CD14-positive monocyte (primary cell): ENCODE data around the gene ALLC. TPM values are rescaled to one million over a fixed set of nuclear protein-coding genes. Genes with fewer than 3 reads are reported as not detected.

Source experiments
- DNase-seq, 3 donors: peaks; one replicate each; pipeline ENCODE4 v3.0.0-alpha.2; 2011 to 2022
- H2AFZ ChIP-seq: 2 replicates; pipeline ENCODE4 v1.6.0; 2012; ENCODE audit warnings: mild to moderate bottlenecking, low read depth, low read length, inconsistent platforms; ENCODE audit not compliant: insufficient read depth, poor library complexity, severe bottlenecking
- H3K27ac ChIP-seq, 2 donors: 1 replicate in 1 of 2; 2 replicates in 1 of 2; pipeline ENCODE4 v1.5.1; 2012 to 2013; ENCODE audit warnings: low read length in 2 of 2, control low read depth in 1 of 2, inconsistent platforms in 1 of 2, low read depth in 1 of 2, mild to moderate bottlenecking in 1 of 2
- H3K27me3 ChIP-seq, 2 donors: one replicate each; pipeline versions ENCODE4 v1.6.0 to v1.6.1; 2011 to 2013; ENCODE audit warnings: low read length in 2 of 2; ENCODE audit not compliant: control insufficient read depth in 2 of 2, insufficient read depth in 2 of 2
- H3K36me3 ChIP-seq, 2 donors: replicated peaks in 1 of 2; 1 replicate in 1 of 2; 2 replicates in 1 of 2; pipeline versions ENCODE4 v1.5.1 to v1.6.1; 2012 to 2013; ENCODE audit warnings: low read length in 2 of 2, control low read depth in 1 of 2, inconsistent platforms in 1 of 2, mild to moderate bottlenecking in 1 of 2; ENCODE audit not compliant: insufficient read depth in 2 of 2, control insufficient read depth in 1 of 2
- H3K4me1 ChIP-seq, 2 donors: 1 replicate in 1 of 2; 2 replicates in 1 of 2; pipeline versions ENCODE4 v1.5.1 to v1.6.1; 2012 to 2013; ENCODE audit warnings: low read length in 2 of 2, control low read depth in 1 of 2, inconsistent platforms in 1 of 2, mild to moderate bottlenecking in 1 of 2, moderate library complexity in 1 of 2; ENCODE audit not compliant: insufficient read depth in 2 of 2, control insufficient read depth in 1 of 2
- H3K4me2 ChIP-seq: replicated peaks from 2 replicates; pipeline ENCODE3; 2012; ENCODE audit warnings: low read length, moderate library complexity, mild to moderate bottlenecking; ENCODE audit not compliant: poor library complexity, severe bottlenecking; ENCODE audit errors: extremely low read depth
- H3K4me3 ChIP-seq, 3 experiments: fragments of 200-600 bp in 1 of 3; sonication (generic) in 1 of 3; replicated peaks in 1 of 3; 1 replicate in 2 of 3; 2 replicates in 1 of 3; pipeline ENCODE4 v1.5.1; 2011 to 2013; ENCODE audit warnings: low read length in 3 of 3, mild to moderate bottlenecking in 3 of 3, control low read depth in 2 of 3, low read depth in 2 of 3, inconsistent platforms in 1 of 3, moderate library complexity in 1 of 3
- H3K79me2 ChIP-seq: 2 replicates; pipeline ENCODE4 v1.6.0; 2012; ENCODE audit warnings: mild to moderate bottlenecking, control low read depth, inconsistent platforms, low read length, moderate library complexity; ENCODE audit not compliant: insufficient read depth
- H3K9ac ChIP-seq: 2 replicates; pipeline ENCODE4 v1.6.0; 2017; ENCODE audit warnings: low read length, mild to moderate bottlenecking; ENCODE audit not compliant: insufficient read depth, poor library complexity, severe bottlenecking
- H3K9me3 ChIP-seq, 2 donors: replicated peaks in 1 of 2; 1 replicate in 1 of 2; 2 replicates in 1 of 2; pipeline versions ENCODE4 v1.5.1 to v1.6.1; 2012 to 2013; ENCODE audit warnings: low read length in 2 of 2, control low read depth in 1 of 2; ENCODE audit not compliant: control insufficient read depth in 1 of 2, insufficient read depth in 1 of 2
- H4K20me1 ChIP-seq: 2 replicates; pipeline ENCODE4 v1.6.0; 2012; ENCODE audit warnings: mild to moderate bottlenecking, low read length, control low read depth, moderate library complexity; ENCODE audit not compliant: insufficient read depth
- H3K27ac Mint-ChIP-seq, 7 donors: one replicate each; pipeline ENCODE4 v1.8.0; 2020; ENCODE audit warnings: mild to moderate bottlenecking in 7 of 7, mixed read lengths in 7 of 7, moderate library complexity in 6 of 7, inconsistent platforms in 2 of 7
- H3K27me3 Mint-ChIP-seq, 3 donors: one replicate each; pipeline ENCODE4 v1.8.0; 2021 to 2022; ENCODE audit warnings: low read depth in 3 of 3, mild to moderate bottlenecking in 3 of 3, mixed read lengths in 3 of 3, moderate library complexity in 3 of 3, inconsistent platforms in 1 of 3
- H3K36me3 Mint-ChIP-seq, 2 donors: one replicate each; pipeline ENCODE4 v1.8.0; 2020; ENCODE audit warnings: mixed read lengths in 2 of 2, inconsistent platforms in 1 of 2, mild to moderate bottlenecking in 1 of 2
- H3K4me1 Mint-ChIP-seq: one replicate; pipeline ENCODE4 v1.8.0; 2020; ENCODE audit warnings: mild to moderate bottlenecking, mixed read lengths
- H3K4me3 Mint-ChIP-seq, 2 donors: one replicate each; pipeline ENCODE4 v1.8.0; 2020; ENCODE audit warnings: mild to moderate bottlenecking in 2 of 2, mixed read lengths in 2 of 2, moderate library complexity in 1 of 2
- H3K9me3 Mint-ChIP-seq, 7 donors: one replicate each; pipeline ENCODE4 v1.8.0; 2020 to 2022; ENCODE audit warnings: mixed read lengths in 7 of 7, mild to moderate bottlenecking in 6 of 7, moderate library complexity in 6 of 7, inconsistent platforms in 2 of 7
- CTCF ChIP-seq: fragments of 200-600 bp; IDR thresholded peaks from one replicate; pipeline ENCODE4 v1.8.0; 2022; ENCODE audit warnings: antibody characterized with exemption, mild to moderate bottlenecking
- WGBS: methylation state at CpG from one replicate; pipeline ENCODE4 v1.1.5; 2013; ENCODE audit warnings: missing lambda C conversion rate; ENCODE audit not compliant: insufficient coverage; 5-methylcytosine and 5-hydroxymethylcytosine counted together
- intact Hi-C, 2 donors: fragments of 100-400 bp; cut with micrococcal nuclease; formaldehyde crosslinking; loops; one replicate each; pipeline versions ENCODE4 v1.15.0 to v1.15.1; 2023
- polyA plus RNA-seq, 3 donors: library from polyadenylated mRNA; depleted of rRNA in 1 of 3; unstranded in 2 of 3; stranded (reverse) in 1 of 3; fragments of 300-500 nt in 2 of 3; fragments of >200 nt in 1 of 3; fragmentation: Illumina TruSeq in 2 of 3; gene quantifications; 1 replicate in 2 of 3; 2 replicates in 1 of 3; pipeline ENCODE4 v1.2.3, GENCODE V29; 2012 to 2021

ALLC gene
- polyA plus RNA-seq, 3 donors, result not detected

- H3K27ac Mint-ChIP-seq, result peak overlapping the region in 1 of 7 donors; percentile 39
- H3K4me1 Mint-ChIP-seq, result peaks cover 3% of the 10 kb centered on the region
- 95% methylated on average over 7 of the region's 8 CpGs for WGBS
- H3K4me3 Mint-ChIP-seq, result no peak overlapping the region
- Histone ChIP-seq H3K9ac (no peak overlapping the region), H3K9me3 (no peaks in the 10 kb centered on the region), H3K79me2 (no peaks in the 10 kb centered on the region), H3K4me3 (no peak overlapping the region), H3K27ac (no peak overlapping the region), H2AFZ (no peak overlapping the region), H3K4me1 (no peaks in the 10 kb centered on the region), H3K36me3 (no peaks in the 10 kb centered on the region), H3K4me2 (no peak overlapping the region), H4K20me1 (no peaks in the 10 kb centered on the region), H3K27me3 (no peaks in the 10 kb centered on the region)
- no peak for DNase-seq
- peaks cover 1 to 6% (median 6%) of the 10 kb centered on the region in 3 donors for H3K27me3 Mint-ChIP-seq
- H3K9me3 Mint-ChIP-seq, result peaks cover 0 to 5% (median 0%) of the 10 kb centered on the region in 7 donors
- no peak for TF ChIP-seq CTCF
- no peaks in the 10 kb centered on the region for H3K36me3 Mint-ChIP-seq
- intact Hi-C loops, result no loop called here
Measured at GRCh38 chr2:3729055-3729448, 71.1 kb downstream of the ALLC start.

DNA sequence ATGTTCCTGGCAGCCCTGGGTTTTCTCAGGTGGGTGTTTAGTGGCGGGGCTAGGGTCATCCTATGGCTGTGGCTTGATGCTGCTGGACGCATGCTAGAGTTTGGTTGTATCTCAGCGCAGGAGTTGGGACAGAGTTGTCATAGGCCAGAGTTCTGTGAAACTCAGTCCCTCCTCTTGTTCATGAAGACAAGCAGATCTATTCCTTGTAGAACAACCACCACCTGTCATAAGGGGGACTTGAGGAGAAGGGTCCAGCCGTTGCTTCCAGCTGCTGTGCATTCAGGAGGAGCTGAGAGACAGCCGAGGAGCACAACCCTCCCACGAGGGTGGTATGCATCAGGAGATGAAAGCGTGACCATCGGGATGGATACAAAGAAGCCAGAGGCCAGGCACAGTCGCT lies 71.8 kb downstream of the ALLC start:
- H3K4me1 Mint-ChIP-seq, result peaks cover 3% of the 10 kb centered on the region
- Histone ChIP-seq H4K20me1 (no peaks in the 10 kb centered on the region), H3K9ac (no peak overlapping the region), H3K4me3 (no peak overlapping the region), H3K4me2 (no peak overlapping the region), H3K9me3 (no peaks in the 10 kb centered on the region), H3K27ac (no peak overlapping the region), H3K4me1 (no peaks in the 10 kb centered on the region), H2AFZ (no peak overlapping the region), H3K79me2 (no peaks in the 10 kb centered on the region), H3K27me3 (no peaks in the 10 kb centered on the region), H3K36me3 (no peaks in the 10 kb centered on the region)
- H3K4me3 Mint-ChIP-seq, result no peak overlapping the region
- intact Hi-C loops, result no loop called here
- TF ChIP-seq CTCF, result no peak
- peaks cover 0 to 5% (median 0%) of the 10 kb centered on the region in 7 donors for H3K9me3 Mint-ChIP-seq
- no peaks in the 10 kb centered on the region for H3K36me3 Mint-ChIP-seq
- no peak for DNase-seq
- no peak overlapping the region for H3K27ac Mint-ChIP-seq
- 88% methylated on average over 6 of the region's 9 CpGs for WGBS
- peaks cover 3 to 10% (median 6%) of the 10 kb centered on the region in 3 donors for H3K27me3 Mint-ChIP-seq
